GM12875 (cell line): ENCODE data around the gene SYT13.
"Not testable (repeated sequence)": the region's sequence is repeated elsewhere in the genome, so short reads cannot be mapped to it uniquely, and the experiment has no call there.

Source experiments
- H3K4me3 ChIP-seq: one replicate; pipeline ENCODE4 v1.5.1; 2011; ENCODE audit warnings: low read depth, low read length, control low read depth
- CTCF ChIP-seq: IDR thresholded peaks from 2 replicates; pipeline ENCODE4 v1.5.1; 2011; ENCODE audit warnings: low read depth, mild to moderate bottlenecking, control low read depth, inconsistent platforms, low read length, moderate library complexity, borderline replicate concordance; ENCODE audit not compliant: insufficient read depth

Gene SYT13

DNA sequence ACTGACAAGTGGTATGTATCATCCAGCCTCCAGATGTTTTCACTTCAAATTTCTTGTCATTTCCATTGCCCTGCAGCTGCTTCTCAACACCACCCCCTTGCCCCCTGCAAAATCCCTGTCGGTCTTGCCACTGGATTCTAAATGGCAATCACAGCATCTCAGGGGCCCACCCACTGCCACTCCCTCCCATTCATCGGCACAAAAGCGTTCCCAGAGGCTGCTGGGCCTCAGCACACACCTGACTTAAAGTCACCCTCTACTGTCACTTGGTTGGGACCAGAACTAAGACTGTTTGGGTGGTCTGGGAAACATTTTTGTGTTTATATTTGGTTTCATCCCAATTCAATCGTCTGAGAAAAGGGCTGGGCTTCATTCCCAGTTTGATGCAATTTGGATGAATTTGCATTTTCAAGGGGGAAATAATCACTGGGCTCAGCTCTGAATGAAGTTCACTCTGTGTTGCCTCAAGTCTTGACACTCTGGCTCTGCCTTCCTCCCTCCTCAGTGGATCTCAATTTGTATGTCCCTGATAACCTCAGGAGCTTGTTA lies 27.1 kb downstream of the SYT13 start:
- no peak for TF ChIP-seq CTCF
- no peak overlapping the region for H3K4me3 ChIP-seq

- H3K4me3 ChIP-seq, result no peak overlapping the region
- TF ChIP-seq CTCF, result no peak
These were observed 32.1 kb downstream of the SYT13 start for GRCh38 chr11:45254070-45254469.

- H3K4me3 ChIP-seq, result no peak overlapping the region
- no peak for TF ChIP-seq CTCF
These were observed 32.5 kb downstream of the SYT13 start for GRCh38 chr11:45253640-45254039.

DNA sequence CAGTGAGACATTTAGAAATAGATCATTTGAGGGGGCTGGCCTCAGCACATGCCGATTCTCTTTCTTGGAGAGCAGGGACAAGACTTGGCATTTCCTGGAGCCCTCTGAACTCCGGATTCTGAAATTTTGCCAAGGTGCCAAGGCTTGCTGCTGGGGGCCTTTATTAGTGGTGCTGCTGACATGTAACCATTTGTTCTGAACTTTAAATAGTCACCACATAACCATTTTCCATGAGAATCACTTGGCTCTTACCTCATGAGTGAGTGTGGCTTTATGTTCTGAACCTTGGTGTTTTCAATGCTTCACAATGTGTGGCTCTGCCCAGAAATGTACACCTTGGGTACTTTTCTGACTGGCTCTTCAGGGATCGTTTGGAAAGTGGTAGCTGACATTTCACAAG lies 33.3 kb downstream of the SYT13 start:
- no peak for TF ChIP-seq CTCF
- H3K4me3 ChIP-seq, result no peak overlapping the region

DNA sequence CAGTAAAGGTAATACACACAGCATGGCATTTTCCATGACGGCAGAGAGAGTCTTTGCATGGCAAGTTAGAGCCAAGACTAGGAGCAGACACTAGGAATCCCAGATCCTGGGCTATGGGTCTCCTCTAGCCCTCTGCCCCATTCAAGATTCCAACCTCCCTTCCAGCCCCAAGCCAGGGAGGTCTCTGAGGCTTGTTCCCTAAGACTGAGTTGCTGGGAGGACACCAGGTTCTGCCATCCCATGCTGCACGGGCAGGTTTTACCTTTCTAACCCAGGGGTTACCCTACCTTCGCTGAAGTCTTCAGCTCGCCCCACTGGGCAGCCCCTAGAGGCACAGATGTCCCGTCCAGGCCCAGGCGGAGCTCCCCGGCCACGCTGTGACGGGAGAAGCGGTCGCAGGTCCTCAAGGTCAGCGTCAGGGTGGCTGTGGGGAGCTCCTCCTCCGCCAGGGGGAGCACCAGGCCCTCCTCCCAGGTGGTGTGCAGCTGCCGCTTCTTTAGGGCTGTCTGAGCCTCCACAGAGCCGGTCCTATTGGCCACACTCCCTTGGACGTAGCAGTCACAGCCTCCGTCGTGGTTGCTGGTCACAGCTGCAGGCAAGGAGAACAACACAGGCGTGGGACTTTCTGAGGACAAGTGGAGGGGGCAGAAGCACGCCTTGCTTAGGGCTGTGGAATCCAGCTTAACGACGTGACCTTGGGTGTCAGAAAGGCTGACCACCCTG lies 33.8 kb downstream of the SYT13 start:
- H3K4me3 ChIP-seq, result no peak overlapping the region
- peak; percentile 80 for TF ChIP-seq CTCF

GRCh38 chr11:45250035-45250718 lies 36.0 kb downstream of the SYT13 start:
- H3K4me3 ChIP-seq, result no peak overlapping the region
- TF ChIP-seq CTCF, result no peak

- not testable (repeated sequence) for H3K4me3 ChIP-seq
These were observed 36.8 kb downstream of the SYT13 start for GRCh38 chr11:45249372-45249771.
